ENCODE data around the gene LRRC4C.
"Not testable (repeated sequence)": the region's sequence is repeated elsewhere in the genome, so short reads cannot be mapped to it uniquely, and the experiment has no call there.

LRRC4C gene

DNA sequence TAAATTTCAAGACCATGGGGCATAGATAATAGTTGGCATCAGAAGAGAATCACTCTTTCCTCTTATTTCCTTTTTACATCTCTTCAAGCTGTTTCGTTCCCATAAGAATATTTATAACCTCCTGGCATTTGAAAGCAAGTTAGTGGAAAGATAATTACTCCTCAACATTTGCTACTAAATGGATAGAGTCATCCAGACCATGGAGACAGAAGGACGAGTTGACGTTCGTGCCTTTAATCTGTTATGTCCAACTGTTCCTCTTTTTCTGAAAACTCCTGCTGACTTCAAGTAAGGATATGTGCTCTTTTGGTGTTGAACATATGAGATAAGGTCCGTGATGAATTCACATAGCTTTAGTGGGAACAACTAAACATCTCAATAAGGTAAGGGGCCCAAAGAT, 414.2 kb downstream of the LRRC4C start:
- Histone ChIP-seq H3K27ac (ENCODE audit: low read length) (no peak overlapping the region), H3K4me3 (ENCODE audit: low read length) (no peak overlapping the region), H3K9me3 (ENCODE audit: control insufficient read depth, insufficient read depth, low read length) (no peaks in the 10 kb centered on the region), H3K27me3 (ENCODE audit: control insufficient read depth, insufficient read depth, low read length) (no peaks in the 10 kb centered on the region), H3K4me1 (ENCODE audit: control insufficient read depth, insufficient read depth, low read length) (no peaks in the 10 kb centered on the region), H3K36me3 (ENCODE audit: control insufficient read depth, insufficient read depth, low read length) (no peaks in the 10 kb centered on the region)
- no CpG with 5 or more reads among the region's 5 CpGs for WGBS (ENCODE audit: insufficient coverage, insufficient read length)
- no peak for DNase-seq (ENCODE audit: low read depth, low spot score)

DNA sequence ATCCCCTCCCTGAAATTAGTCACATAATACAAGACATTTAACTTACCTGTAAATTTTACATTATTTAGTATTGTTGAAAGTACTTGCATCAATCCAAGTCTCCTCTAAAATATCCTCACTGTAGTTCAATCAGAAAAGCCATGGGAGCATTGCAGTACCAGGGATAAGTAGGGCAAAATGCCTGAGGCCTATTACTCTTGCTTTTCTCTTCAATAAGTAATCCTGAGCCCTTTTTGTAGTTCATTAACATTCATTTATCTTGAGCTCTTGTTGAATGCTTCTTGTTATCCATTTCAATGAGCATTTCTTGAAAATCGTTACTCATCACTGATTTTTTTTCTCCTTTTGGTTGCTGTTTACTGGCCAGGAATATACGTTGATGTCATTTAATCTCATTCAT, 414.7 kb downstream of the LRRC4C start:
- H3K9me3 ChIP-seq (ENCODE audit: control insufficient read depth, insufficient read depth, low read length), result no peaks in the 10 kb centered on the region
- DNase-seq (ENCODE audit: low read depth, low spot score), result no peak
- no peaks in the 10 kb centered on the region for H3K4me1 ChIP-seq (ENCODE audit: control insufficient read depth, insufficient read depth, low read length)
- WGBS (ENCODE audit: insufficient coverage, insufficient read length), result no CpG with 5 or more reads among the region's 2 CpGs
- no peak overlapping the region for H3K27ac ChIP-seq (ENCODE audit: low read length)
- no peak overlapping the region for H3K4me3 ChIP-seq (ENCODE audit: low read length)
- H3K27me3 ChIP-seq (ENCODE audit: control insufficient read depth, insufficient read depth, low read length), result no peaks in the 10 kb centered on the region
- no peaks in the 10 kb centered on the region for H3K36me3 ChIP-seq (ENCODE audit: control insufficient read depth, insufficient read depth, low read length)

DNA sequence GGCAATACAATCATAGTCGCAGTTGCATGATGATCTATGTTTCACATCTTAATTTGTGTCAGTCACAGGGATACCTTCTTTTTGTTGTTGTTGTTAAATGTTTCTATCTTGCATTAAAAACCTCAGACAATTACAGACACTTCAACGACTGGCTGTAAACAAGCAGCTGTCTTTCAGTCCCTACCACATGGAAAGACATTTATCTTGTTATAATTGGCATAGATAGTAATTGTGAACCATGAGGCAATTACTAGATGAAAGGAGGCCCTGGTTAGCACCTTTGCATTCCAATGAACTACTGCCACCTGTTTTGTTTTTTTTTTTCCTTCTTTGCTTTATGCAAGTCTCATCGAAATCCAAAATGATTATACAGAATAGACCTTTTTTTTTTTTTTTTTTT, 416.8 kb downstream of the LRRC4C start:
- WGBS (ENCODE audit: insufficient coverage, insufficient read length), result no CpG with 5 or more reads among the region's 3 CpGs
- no peak for DNase-seq (ENCODE audit: low read depth, low spot score)
- Histone ChIP-seq H3K36me3 (ENCODE audit: control insufficient read depth, insufficient read depth, low read length) (no peaks in the 10 kb centered on the region), H3K4me1 (ENCODE audit: control insufficient read depth, insufficient read depth, low read length) (no peaks in the 10 kb centered on the region), H3K4me3 (ENCODE audit: low read length) (no peak overlapping the region), H3K9me3 (ENCODE audit: control insufficient read depth, insufficient read depth, low read length) (no peaks in the 10 kb centered on the region), H3K27ac (ENCODE audit: low read length) (no peak overlapping the region), H3K27me3 (ENCODE audit: control insufficient read depth, insufficient read depth, low read length) (no peaks in the 10 kb centered on the region)

DNA sequence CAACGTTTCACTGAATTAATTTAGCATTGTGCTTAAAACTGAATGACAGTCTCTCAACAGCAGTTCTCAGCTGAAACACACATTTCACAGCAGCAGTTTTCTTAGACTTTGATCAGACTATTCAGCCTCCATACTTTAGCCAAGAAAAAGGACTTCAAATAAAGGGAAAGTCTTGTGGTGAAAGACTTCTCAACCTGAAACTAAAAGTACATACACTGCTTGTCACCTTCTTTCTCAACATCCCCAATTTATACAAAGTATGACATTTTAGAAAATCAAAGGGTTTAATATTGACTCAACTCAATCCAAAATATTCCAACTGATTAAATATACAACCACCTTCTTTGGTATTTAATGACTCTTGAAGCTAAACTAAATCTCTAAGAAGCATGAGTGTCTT, 419.0 kb downstream of the LRRC4C start:
- WGBS (ENCODE audit: insufficient coverage, insufficient read length), result no CpG with 5 or more reads among the region's 1 CpG
- Histone ChIP-seq H3K27ac (ENCODE audit: low read length) (no peak overlapping the region), H3K9me3 (ENCODE audit: control insufficient read depth, insufficient read depth, low read length) (no peaks in the 10 kb centered on the region), H3K4me3 (ENCODE audit: low read length) (no peak overlapping the region), H3K27me3 (ENCODE audit: control insufficient read depth, insufficient read depth, low read length) (no peaks in the 10 kb centered on the region), H3K36me3 (ENCODE audit: control insufficient read depth, insufficient read depth, low read length) (no peaks in the 10 kb centered on the region), H3K4me1 (ENCODE audit: control insufficient read depth, insufficient read depth, low read length) (no peaks in the 10 kb centered on the region)
- DNase-seq (ENCODE audit: low read depth, low spot score), result no peak

DNA sequence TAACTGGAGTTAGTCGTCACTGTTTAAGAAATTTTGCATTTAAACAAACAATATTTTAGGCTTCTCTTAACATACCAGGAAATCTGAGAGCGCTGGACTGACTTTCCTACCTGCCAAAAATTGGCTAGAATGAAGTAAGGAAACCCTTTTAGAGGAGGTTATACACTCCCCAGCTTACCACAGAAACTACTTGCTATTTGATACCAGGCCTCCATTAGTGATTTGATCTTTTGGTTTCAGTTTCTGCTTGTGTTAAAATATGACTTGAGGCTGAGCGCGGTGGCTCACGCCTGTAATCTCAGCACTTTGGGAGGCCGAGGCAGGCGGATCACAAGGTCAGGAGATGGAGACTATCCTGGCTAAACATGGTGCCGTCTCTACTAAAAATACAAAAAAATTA, 419.9 kb downstream of the LRRC4C start:
- DNase-seq (ENCODE audit: low read depth, low spot score), result no peak
- Histone ChIP-seq H3K36me3 (ENCODE audit: control insufficient read depth, insufficient read depth, low read length) (no peaks in the 10 kb centered on the region), H3K27me3 (ENCODE audit: control insufficient read depth, insufficient read depth, low read length) (no peaks in the 10 kb centered on the region), H3K4me3 (ENCODE audit: low read length) (no peak overlapping the region), H3K4me1 (ENCODE audit: control insufficient read depth, insufficient read depth, low read length) (no peaks in the 10 kb centered on the region), H3K9me3 (ENCODE audit: control insufficient read depth, insufficient read depth, low read length) (no peaks in the 10 kb centered on the region), H3K27ac (ENCODE audit: low read length) (no peak overlapping the region)
- no CpG with 5 or more reads among the region's 8 CpGs for WGBS (ENCODE audit: insufficient coverage, insufficient read length)

DNA sequence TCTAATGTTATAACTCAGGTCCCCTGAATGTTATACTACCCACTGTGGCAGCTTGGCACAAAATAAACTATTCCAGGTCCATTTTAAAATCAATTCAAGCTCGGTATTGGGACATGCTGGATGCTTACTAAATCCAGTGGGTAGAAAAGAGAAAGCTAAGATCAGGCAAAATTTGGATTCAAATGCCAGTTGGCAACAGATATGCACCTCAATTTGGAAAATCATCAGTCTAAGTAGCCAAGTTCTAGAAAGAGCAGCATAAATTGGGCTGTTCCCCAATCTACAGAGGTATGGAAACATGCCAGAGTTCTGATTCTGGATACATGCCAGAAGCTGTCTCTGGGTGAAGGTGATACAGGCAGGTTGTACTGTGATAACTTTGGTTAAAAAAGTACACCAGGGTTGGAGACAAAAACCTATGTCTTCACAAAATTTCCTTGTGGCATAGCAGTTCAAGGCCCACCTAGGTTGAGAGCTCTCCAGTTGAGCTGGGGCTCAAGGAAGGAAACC, 427.8 kb downstream of the LRRC4C start:
- Histone ChIP-seq H3K9me3 (ENCODE audit: control insufficient read depth, insufficient read depth, low read length) (no peaks in the 10 kb centered on the region), H3K4me3 (ENCODE audit: low read length) (no peak overlapping the region), H3K36me3 (ENCODE audit: control insufficient read depth, insufficient read depth, low read length) (no peaks in the 10 kb centered on the region), H3K27ac (ENCODE audit: low read length) (no peak overlapping the region), H3K4me1 (ENCODE audit: control insufficient read depth, insufficient read depth, low read length) (no peaks in the 10 kb centered on the region), H3K27me3 (ENCODE audit: control insufficient read depth, insufficient read depth, low read length) (no peaks in the 10 kb centered on the region)
- no CpG with 5 or more reads among the region's 1 CpG for WGBS (ENCODE audit: insufficient coverage, insufficient read length)
- DNase-seq (ENCODE audit: low read depth, low spot score), result no peak

DNA sequence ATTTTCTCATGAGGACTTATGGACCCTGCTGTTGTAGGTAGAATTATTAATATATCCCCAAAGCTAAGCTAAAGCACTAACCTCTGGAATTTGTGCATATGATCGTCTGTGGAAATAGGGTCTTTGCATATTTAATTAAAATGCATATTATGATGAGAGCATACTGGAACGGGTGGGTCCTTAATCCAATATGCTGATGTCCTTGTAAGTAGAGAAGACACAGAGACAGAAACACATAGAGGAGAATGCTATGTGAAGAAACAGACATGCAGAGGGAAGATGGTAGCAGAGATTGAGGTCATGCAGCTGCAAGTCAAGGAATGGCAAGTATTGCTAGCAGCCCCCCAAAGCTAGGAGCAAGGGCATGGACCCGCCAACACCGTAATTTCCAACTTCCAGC, 439.2 kb downstream of the LRRC4C start:
- Histone ChIP-seq H3K4me1 (ENCODE audit: control insufficient read depth, insufficient read depth, low read length) (no peaks in the 10 kb centered on the region), H3K9me3 (ENCODE audit: control insufficient read depth, insufficient read depth, low read length) (no peaks in the 10 kb centered on the region), H3K27me3 (ENCODE audit: control insufficient read depth, insufficient read depth, low read length) (no peaks in the 10 kb centered on the region), H3K36me3 (ENCODE audit: control insufficient read depth, insufficient read depth, low read length) (no peaks in the 10 kb centered on the region), H3K4me3 (ENCODE audit: low read length) (no peak overlapping the region), H3K27ac (ENCODE audit: low read length) (no peak overlapping the region)
- no peak for DNase-seq (ENCODE audit: low read depth, low spot score)
- no CpG with 5 or more reads among the region's 4 CpGs for WGBS (ENCODE audit: insufficient coverage, insufficient read length)

DNA sequence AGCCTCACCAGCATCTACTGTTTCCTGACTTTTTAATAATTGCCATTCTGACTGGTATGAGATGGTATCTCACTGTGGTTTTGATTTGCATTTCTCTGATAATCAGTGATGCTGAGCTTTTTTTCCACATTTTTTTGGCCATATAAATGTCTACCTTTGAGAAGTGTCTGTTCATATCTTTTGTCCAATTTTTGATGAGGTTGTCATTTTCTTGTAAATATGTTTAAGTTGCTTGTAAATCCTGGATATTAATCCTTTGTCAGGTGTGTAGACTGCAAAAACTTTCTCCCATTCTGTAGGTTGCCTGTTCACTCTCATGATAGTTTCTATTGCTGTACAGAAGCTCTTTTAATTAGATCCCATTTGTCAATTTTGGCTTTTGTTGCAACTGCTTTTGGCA, 439.8 kb downstream of the LRRC4C start:
- not testable (repeated sequence) for H3K36me3 ChIP-seq (ENCODE audit: control insufficient read depth, insufficient read depth, low read length); H3K27ac ChIP-seq (ENCODE audit: low read length); H3K4me3 ChIP-seq (ENCODE audit: low read length); H3K4me1 ChIP-seq (ENCODE audit: control insufficient read depth, insufficient read depth, low read length); DNase-seq (ENCODE audit: low read depth, low spot score); H3K9me3 ChIP-seq (ENCODE audit: control insufficient read depth, insufficient read depth, low read length); H3K27me3 ChIP-seq (ENCODE audit: control insufficient read depth, insufficient read depth, low read length)

DNA sequence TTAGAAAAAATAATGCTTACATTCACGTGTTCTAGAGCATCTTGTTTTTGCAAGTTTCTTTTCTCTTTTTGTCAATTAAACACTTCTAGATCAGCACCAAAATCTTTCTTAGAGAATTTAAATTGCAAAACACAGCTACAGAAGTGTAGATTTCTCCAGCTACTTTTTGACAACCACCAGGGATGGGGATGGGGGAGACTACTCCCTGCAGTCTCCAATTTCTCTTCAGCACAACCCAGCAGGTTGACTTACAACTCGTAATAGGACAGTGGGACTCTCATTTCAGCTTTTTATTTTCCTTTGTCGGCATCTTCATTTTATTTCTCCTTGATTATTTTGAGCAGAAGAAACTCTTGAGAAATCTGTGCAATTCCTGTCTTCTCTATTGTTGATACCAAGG, 441.2 kb downstream of the LRRC4C start:
- Histone ChIP-seq H3K36me3 (ENCODE audit: control insufficient read depth, insufficient read depth, low read length) (no peaks in the 10 kb centered on the region), H3K4me3 (ENCODE audit: low read length) (no peak overlapping the region), H3K9me3 (ENCODE audit: control insufficient read depth, insufficient read depth, low read length) (no peaks in the 10 kb centered on the region), H3K27ac (ENCODE audit: low read length) (no peak overlapping the region), H3K4me1 (ENCODE audit: control insufficient read depth, insufficient read depth, low read length) (no peaks in the 10 kb centered on the region), H3K27me3 (ENCODE audit: control insufficient read depth, insufficient read depth, low read length) (no peaks in the 10 kb centered on the region)
- DNase-seq (ENCODE audit: low read depth, low spot score), result no peak
- WGBS (ENCODE audit: insufficient coverage, insufficient read length), result no CpG with 5 or more reads among the region's 3 CpGs

DNA sequence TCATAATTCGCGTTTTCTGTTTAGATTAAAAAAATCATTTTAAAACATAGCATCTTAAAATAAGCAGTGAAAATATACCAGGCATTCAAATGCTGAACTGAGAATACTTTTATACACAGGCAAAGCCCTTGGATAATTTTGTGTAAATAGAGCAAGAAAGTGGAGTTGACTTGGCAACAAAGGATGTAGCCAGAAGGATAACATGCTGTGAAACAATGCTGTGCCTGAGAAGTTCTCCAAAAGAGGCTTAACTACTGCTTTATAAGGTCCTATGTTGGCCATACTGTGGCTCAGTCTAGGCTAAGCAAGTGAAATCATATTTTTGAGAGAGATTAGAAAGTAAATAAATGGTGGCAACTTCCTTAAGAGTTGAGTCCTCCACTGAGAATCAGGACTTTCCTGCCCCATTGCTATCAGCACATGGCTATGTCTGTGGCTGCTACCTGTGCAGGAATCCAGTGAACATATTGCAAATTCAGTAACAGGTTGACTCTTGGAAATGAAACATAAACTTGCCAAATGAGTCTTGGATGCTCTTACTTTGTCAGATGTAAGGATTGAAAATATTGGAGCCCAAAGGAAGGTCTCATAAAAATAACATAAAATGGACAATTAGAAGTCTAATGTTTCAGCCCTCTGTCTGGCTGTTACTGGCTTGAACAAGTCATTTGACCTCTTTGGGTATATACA, 448.9 kb downstream of the LRRC4C start:
- Histone ChIP-seq H3K27me3 (ENCODE audit: control insufficient read depth, insufficient read depth, low read length) (no peaks in the 10 kb centered on the region), H3K9me3 (ENCODE audit: control insufficient read depth, insufficient read depth, low read length) (no peaks in the 10 kb centered on the region), H3K36me3 (ENCODE audit: control insufficient read depth, insufficient read depth, low read length) (no peaks in the 10 kb centered on the region), H3K4me1 (ENCODE audit: control insufficient read depth, insufficient read depth, low read length) (no peaks in the 10 kb centered on the region), H3K27ac (ENCODE audit: low read length) (no peak overlapping the region), H3K4me3 (ENCODE audit: low read length) (no peak overlapping the region)
- WGBS (ENCODE audit: insufficient coverage, insufficient read length), result no CpG with 5 or more reads among the region's 2 CpGs
- DNase-seq (ENCODE audit: low read depth, low spot score), result no peak

DNA sequence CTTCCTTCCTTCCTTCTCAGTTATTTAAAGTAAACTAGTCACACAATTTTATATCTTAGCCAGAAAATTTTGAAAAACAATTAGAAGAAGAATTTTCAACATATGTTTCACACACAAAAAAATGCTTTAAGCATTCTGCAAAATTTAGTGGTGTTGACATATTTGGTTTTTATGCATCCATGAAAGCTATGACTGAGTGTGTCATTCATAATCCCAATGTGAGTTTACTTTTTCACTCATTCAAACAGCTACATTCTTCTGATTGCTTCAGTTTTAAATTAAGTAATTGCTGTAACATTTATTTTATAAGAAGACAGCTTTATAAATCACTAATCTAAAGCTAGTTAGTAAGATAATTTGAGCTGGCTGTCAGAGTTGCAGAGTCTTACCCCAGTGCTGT, 453.5 kb downstream of the LRRC4C start:
- Histone ChIP-seq H3K4me1 (ENCODE audit: control insufficient read depth, insufficient read depth, low read length) (no peaks in the 10 kb centered on the region), H3K4me3 (ENCODE audit: low read length) (no peak overlapping the region), H3K36me3 (ENCODE audit: control insufficient read depth, insufficient read depth, low read length) (no peaks in the 10 kb centered on the region), H3K27me3 (ENCODE audit: control insufficient read depth, insufficient read depth, low read length) (no peaks in the 10 kb centered on the region), H3K27ac (ENCODE audit: low read length) (no peak overlapping the region), H3K9me3 (ENCODE audit: control insufficient read depth, insufficient read depth, low read length) (no peaks in the 10 kb centered on the region)
- no peak for DNase-seq (ENCODE audit: low read depth, low spot score)

Measured in iPS DF 6.9 (cell line).